HG02678 (cell line): ENCODE results near the gene PRKAB1.

ENCODE experiments used
- ATAC-seq: cut with Tn5 transposase; IDR thresholded peaks from one replicate; pipeline ENCODE4 v1.9.1; 2021; ENCODE audit warnings: mild to moderate bottlenecking, moderate library complexity; ENCODE audit not compliant: unreplicated experiment

The PRKAB1 gene

DNA sequence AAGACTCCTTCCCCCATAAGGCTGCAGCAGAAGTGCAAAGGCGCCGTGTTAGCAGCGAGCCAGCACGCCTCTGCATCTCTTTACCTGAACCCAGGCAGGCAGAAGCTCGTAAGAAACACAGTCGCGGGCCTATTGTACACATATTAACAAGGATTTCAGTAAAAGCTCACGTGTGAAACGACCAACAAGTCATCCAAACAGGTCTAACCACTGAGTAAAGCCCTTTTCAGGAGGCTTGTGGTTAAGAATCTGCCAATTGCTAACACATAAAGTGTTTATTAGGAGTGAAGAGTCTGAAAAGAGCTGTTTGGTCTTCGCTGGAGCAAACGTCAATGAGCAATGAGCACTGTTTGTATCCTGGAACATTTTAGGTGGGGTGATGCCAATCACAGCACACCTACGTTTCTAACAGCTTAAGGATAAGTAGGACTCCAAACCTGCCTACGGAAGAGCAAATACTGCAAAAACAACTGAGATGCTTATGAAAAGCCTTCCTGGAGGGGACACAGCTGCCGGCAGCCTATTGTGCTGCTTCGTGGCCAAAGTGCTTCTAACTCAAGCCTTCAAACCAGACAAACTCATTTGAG, 43.1 kb downstream of the PRKAB1 start:
- ATAC-seq, result no peak

- no peak for ATAC-seq
Measured at GRCh38 chr12:119711693-119712092, 43.8 kb downstream of the PRKAB1 start.

DNA sequence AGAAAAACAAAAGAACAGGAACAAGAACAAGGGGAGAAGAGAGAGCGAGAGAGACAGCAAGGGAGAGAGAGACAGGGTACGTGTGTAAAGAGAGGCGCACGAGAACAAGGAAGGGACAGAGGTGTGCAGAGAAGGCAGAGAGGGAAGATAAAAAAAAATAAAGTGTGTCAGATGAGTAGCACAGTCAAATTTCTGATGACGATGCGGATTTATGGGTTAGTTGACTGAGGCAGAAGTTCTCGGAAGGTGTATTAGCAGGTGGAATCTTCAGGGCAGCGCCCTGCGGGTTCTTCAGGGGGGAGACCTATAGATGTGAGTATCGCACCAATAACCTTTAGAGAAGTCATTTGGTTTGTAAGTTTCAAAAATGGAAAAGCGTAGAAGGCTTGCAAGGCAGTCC, 44.8 kb downstream of the PRKAB1 start:
- no peak for ATAC-seq

DNA sequence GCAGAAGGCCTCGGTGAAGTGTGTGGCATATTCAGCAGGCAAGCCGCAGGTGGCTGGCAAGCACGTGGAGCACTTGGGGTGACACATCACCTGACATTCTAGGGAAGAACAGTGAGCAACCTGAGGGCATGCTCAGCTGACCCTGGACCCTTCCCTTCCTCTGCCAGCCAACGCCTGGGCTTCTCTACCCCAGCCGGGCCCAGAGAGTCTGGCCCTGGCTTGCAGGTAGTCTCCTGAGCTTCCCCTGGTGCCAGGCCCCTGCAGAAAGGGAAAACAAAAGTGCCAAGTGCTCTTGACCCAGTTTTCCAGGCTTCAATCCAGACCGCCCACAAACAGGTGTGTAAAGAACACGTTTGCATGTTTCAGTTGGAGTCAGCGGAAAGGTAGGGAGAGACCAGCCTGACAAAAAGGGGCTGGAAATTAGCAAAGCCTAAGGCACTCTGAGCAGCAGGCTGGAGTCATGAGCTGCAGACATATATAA, 45.7 kb downstream of the PRKAB1 start:
- no peak for ATAC-seq

GRCh38 chr12:119714614-119715267, 46.8 kb downstream of the PRKAB1 start:
- ATAC-seq, result no peak

- ATAC-seq, result no peak
Measured at GRCh38 chr12:119715268-119715620, 47.3 kb downstream of the PRKAB1 start.

- no peak for ATAC-seq
Measured at GRCh38 chr12:119718141-119718540, 50.2 kb downstream of the PRKAB1 start.

- ATAC-seq, result no peak
Measured at GRCh38 chr12:119720349-119720748, 52.4 kb downstream of the PRKAB1 start.

- no peak for ATAC-seq
Measured at GRCh38 chr12:119721306-119721705, 53.4 kb downstream of the PRKAB1 start.

- no peak for ATAC-seq
Measured at GRCh38 chr12:119725523-119725922, 57.6 kb downstream of the PRKAB1 start.

- ATAC-seq, result no peak
Measured at GRCh38 chr12:119727600-119728443, 59.9 kb downstream of the PRKAB1 start.

GRCh38 chr12:119728444-119728745, 60.5 kb downstream of the PRKAB1 start:
- no peak for ATAC-seq

- ATAC-seq, result no peak
Measured at GRCh38 chr12:119729871-119730270, 61.9 kb downstream of the PRKAB1 start.

- no peak for ATAC-seq
Measured at GRCh38 chr12:119730381-119730780, 62.4 kb downstream of the PRKAB1 start.
